PFSK-1 (cell line): Measurements from ENCODE around the gene ELMO1.

Source experiments
- FOXP2 ChIP-seq: optimal IDR thresholded peaks from 2 replicates; pipeline ENCODE3; 2011; ENCODE audit warnings: borderline replicate concordance, control low read depth, inconsistent platforms; ENCODE audit not compliant: insufficient read depth; ENCODE audit errors: extremely low read length, extremely low read depth
- POLR2AphosphoS5 ChIP-seq: IDR thresholded peaks from 2 replicates; pipeline ENCODE4 v1.6.1; 2012; ENCODE audit warnings: low read depth, mild to moderate bottlenecking, control low read depth, low read length, moderate library complexity
- SIN3A ChIP-seq: IDR thresholded peaks from 2 replicates; pipeline ENCODE4 v1.6.1; 2012; ENCODE audit warnings: mild to moderate bottlenecking, low read length, moderate library complexity, borderline replicate concordance; ENCODE audit not compliant: insufficient read depth
- TAF1 ChIP-seq: IDR thresholded peaks from 2 replicates; pipeline ENCODE4 v1.6.1; 2012; ENCODE audit warnings: low read length, control low read depth, borderline replicate concordance; ENCODE audit not compliant: insufficient read depth
- TF ChIP-seq, protein P1 (sequence below), 2 experiments: IDR thresholded peaks; 2 replicates each; pipeline versions ENCODE4 v1.6.1 to v1.8.0; 2011 to 2012; ENCODE audit warnings: low read depth in 2 of 2, low read length in 2 of 2, control low read depth in 1 of 2, inconsistent platforms in 1 of 2, mild to moderate bottlenecking in 1 of 2, moderate library complexity in 1 of 2; ENCODE audit not compliant: insufficient read depth in 1 of 2

Gene ELMO1

GRCh38 chr7:37149773-37150124 lies 298.9 kb downstream of the ELMO1 start:
- no peak for TF ChIP-seq SIN3A
- TF ChIP-seq, protein P1, sequence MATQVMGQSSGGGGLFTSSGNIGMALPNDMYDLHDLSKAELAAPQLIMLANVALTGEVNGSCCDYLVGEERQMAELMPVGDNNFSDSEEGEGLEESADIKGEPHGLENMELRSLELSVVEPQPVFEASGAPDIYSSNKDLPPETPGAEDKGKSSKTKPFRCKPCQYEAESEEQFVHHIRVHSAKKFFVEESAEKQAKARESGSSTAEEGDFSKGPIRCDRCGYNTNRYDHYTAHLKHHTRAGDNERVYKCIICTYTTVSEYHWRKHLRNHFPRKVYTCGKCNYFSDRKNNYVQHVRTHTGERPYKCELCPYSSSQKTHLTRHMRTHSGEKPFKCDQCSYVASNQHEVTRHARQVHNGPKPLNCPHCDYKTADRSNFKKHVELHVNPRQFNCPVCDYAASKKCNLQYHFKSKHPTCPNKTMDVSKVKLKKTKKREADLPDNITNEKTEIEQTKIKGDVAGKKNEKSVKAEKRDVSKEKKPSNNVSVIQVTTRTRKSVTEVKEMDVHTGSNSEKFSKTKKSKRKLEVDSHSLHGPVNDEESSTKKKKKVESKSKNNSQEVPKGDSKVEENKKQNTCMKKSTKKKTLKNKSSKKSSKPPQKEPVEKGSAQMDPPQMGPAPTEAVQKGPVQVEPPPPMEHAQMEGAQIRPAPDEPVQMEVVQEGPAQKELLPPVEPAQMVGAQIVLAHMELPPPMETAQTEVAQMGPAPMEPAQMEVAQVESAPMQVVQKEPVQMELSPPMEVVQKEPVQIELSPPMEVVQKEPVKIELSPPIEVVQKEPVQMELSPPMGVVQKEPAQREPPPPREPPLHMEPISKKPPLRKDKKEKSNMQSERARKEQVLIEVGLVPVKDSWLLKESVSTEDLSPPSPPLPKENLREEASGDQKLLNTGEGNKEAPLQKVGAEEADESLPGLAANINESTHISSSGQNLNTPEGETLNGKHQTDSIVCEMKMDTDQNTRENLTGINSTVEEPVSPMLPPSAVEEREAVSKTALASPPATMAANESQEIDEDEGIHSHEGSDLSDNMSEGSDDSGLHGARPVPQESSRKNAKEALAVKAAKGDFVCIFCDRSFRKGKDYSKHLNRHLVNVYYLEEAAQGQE (IDR thresholded peaks at IDR 0.05; ENCODE audit: insufficient read depth in 1 of 2, low read depth in 2 of 2, low read length in 2 of 2) = no peak
- no peak for TF ChIP-seq POLR2AphosphoS5
- TF ChIP-seq TAF1 = no peak
- no peak for TF ChIP-seq FOXP2

GRCh38 chr7:37149051-37149772 lies 299.5 kb downstream of the ELMO1 start:
- TF ChIP-seq SIN3A (no peak), TAF1 (no peak), FOXP2 (no peak), POLR2AphosphoS5 (no peak)
- TF ChIP-seq, protein P1 (IDR thresholded peaks at IDR 0.05; ENCODE audit: insufficient read depth in 1 of 2, low read depth in 2 of 2, low read length in 2 of 2) = no peak

GRCh38 chr7:37145682-37146081 lies 303.0 kb downstream of the ELMO1 start:
- no peak for TF ChIP-seq TAF1
- TF ChIP-seq, protein P1 (IDR thresholded peaks at IDR 0.05; ENCODE audit: insufficient read depth in 1 of 2, low read depth in 2 of 2, low read length in 2 of 2) = no peak
- TF ChIP-seq FOXP2 = no peak
- no peak for TF ChIP-seq POLR2AphosphoS5
- TF ChIP-seq SIN3A = no peak

DNA sequence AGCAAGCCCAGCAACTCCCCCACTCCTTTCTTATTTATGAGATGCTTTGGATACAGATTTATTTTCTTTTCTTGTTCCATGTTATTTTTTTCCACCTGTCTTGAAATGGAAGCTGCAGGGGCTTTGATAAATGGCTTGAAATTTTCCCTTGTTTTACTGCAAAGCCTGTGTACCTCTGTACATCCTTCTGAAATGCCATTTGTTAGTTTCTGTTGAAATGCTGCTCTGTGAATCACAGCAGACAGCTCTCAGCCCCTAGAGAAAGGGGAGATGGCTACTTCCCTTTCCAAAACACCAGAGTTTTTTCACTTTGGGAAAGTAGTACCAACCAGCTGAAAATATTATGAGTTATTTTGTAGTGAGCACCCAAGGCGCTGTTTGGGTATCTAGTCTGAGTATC lies 304.2 kb downstream of the ELMO1 start:
- no peak for TF ChIP-seq TAF1
- no peak for TF ChIP-seq FOXP2
- no peak for TF ChIP-seq POLR2AphosphoS5
- TF ChIP-seq, protein P1 (IDR thresholded peaks at IDR 0.05; ENCODE audit: insufficient read depth in 1 of 2, low read depth in 2 of 2, low read length in 2 of 2) = no peak
- no peak for TF ChIP-seq SIN3A

DNA sequence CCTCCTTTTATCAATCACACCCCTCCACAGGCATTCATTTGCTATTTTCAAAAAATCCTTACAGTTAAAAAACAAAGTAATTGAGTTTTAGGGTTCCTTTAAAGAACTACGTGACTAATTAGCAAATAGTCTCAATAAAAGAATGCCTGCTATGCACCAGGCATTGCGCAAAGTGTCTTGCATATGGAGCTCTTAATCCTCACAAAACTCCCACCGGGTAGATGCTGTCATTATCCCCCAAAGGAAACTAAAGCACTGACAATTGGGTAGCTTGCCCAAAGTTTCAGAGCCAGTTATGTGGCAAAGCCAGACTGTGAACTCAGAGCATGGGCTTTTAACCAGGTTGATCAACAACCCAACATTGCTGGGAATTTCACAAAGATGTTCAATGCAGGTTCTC lies 305.7 kb downstream of the ELMO1 start:
- TF ChIP-seq SIN3A (no peak), POLR2AphosphoS5 (no peak), FOXP2 (no peak)
- TF ChIP-seq, protein P1 (IDR thresholded peaks at IDR 0.05; ENCODE audit: insufficient read depth in 1 of 2, low read depth in 2 of 2, low read length in 2 of 2) = no peak
